HEK293 (cell line): ENCODE data around the gene PTCRA.

Experiments used
- EGR2 ChIP-seq: fragments of 450-650 bp; formaldehyde crosslinking; IDR thresholded peaks from 2 replicates; pipeline ENCODE4 v1.5.1; 2016; ENCODE audit warnings: low read depth, missing biosample characterization, missing genetic modification characterization
- GLI4 ChIP-seq: fragments of 450-650 bp; formaldehyde crosslinking; IDR thresholded peaks from 2 replicates; pipeline ENCODE4 v1.5.1; 2016; ENCODE audit warnings: missing biosample characterization, missing genetic modification characterization
- HOXC10 ChIP-seq: sonication (generic); formaldehyde crosslinking; IDR thresholded peaks from 2 replicates; pipeline ENCODE4 v1.8.1; 2023; ENCODE audit warnings: mild to moderate bottlenecking, missing genetic modification reagents
- HOXD13 ChIP-seq: sonication (generic); formaldehyde crosslinking; IDR thresholded peaks from 2 replicates; pipeline ENCODE4 v1.8.0; 2022; ENCODE audit warnings: missing genetic modification reagents, borderline replicate concordance
- KLF1 ChIP-seq: fragments of 450-650 bp; formaldehyde crosslinking; IDR thresholded peaks from 2 replicates; pipeline ENCODE4 v1.5.1; 2016; ENCODE audit warnings: missing biosample characterization, missing genetic modification characterization
- MYNN ChIP-seq: fragments of 450-650 bp; formaldehyde crosslinking; IDR thresholded peaks from 2 replicates; pipeline ENCODE4 v1.5.1; 2016; ENCODE audit warnings: missing biosample characterization, missing genetic modification characterization, borderline replicate concordance
- MZF1 ChIP-seq: fragments of 450-650 bp; formaldehyde crosslinking; IDR thresholded peaks from 2 replicates; pipeline ENCODE4 v1.5.1; 2017; ENCODE audit warnings: missing biosample characterization, missing genetic modification characterization, borderline replicate concordance
- OSR2 ChIP-seq: fragments of 450-650 bp; formaldehyde crosslinking; IDR thresholded peaks from 2 replicates; pipeline ENCODE4 v1.5.1; 2016; ENCODE audit warnings: missing biosample characterization, missing genetic modification characterization
- OVOL3 ChIP-seq: fragments of 450-650 bp; formaldehyde crosslinking; IDR thresholded peaks from 2 replicates; pipeline ENCODE4 v1.5.1; 2016; ENCODE audit warnings: missing biosample characterization, missing genetic modification characterization
- RBAK ChIP-seq: fragments of 450-650 bp; formaldehyde crosslinking; IDR thresholded peaks from 2 replicates; pipeline ENCODE4 v1.5.1; 2016; ENCODE audit warnings: missing biosample characterization, missing genetic modification characterization
- SCRT1 ChIP-seq: fragments of 450-650 bp; formaldehyde crosslinking; IDR thresholded peaks from 2 replicates; pipeline ENCODE4 v1.5.1; 2016; ENCODE audit warnings: missing biosample characterization, missing genetic modification characterization, borderline replicate concordance
- SETDB1 ChIP-seq: IDR thresholded peaks from one replicate; pipeline ENCODE4 v1.6.1; 2017; ENCODE audit warnings: mild to moderate bottlenecking, low read length, moderate library complexity, mixed read lengths; ENCODE audit not compliant: insufficient read length
- ZBTB1 ChIP-seq: fragments of 450-650 bp; formaldehyde crosslinking; IDR thresholded peaks from 2 replicates; pipeline ENCODE4 v1.5.1; 2016; ENCODE audit warnings: missing biosample characterization, missing genetic modification characterization
- ZFP69B ChIP-seq: fragments of 450-650 bp; formaldehyde crosslinking; IDR thresholded peaks from 2 replicates; pipeline ENCODE4 v1.5.1; 2016; ENCODE audit warnings: missing biosample characterization, missing genetic modification characterization
- ZNF112 ChIP-seq: fragments of 450-650 bp; formaldehyde crosslinking; IDR thresholded peaks from 2 replicates; pipeline ENCODE4 v1.5.0; 2017; ENCODE audit warnings: missing biosample characterization, missing genetic modification characterization
- ZNF140 ChIP-seq: fragments of 450-650 bp; formaldehyde crosslinking; IDR thresholded peaks from 2 replicates; pipeline ENCODE4 v1.5.1; 2016; ENCODE audit warnings: missing biosample characterization, missing genetic modification characterization
- ZNF174 ChIP-seq: fragments of 450-650 bp; formaldehyde crosslinking; IDR thresholded peaks from 2 replicates; pipeline ENCODE4 v1.5.0; 2017; ENCODE audit warnings: missing biosample characterization, mild to moderate bottlenecking, missing genetic modification characterization
- ZNF175 ChIP-seq: fragments of 450-650 bp; formaldehyde crosslinking; IDR thresholded peaks from 2 replicates; pipeline ENCODE4 v1.5.1; 2016; ENCODE audit warnings: missing biosample characterization, missing genetic modification characterization
- ZNF221 ChIP-seq: fragments of 450-650 bp; formaldehyde crosslinking; IDR thresholded peaks from 2 replicates; pipeline ENCODE4 v1.5.1; 2017; ENCODE audit warnings: missing biosample characterization, missing genetic modification characterization, borderline replicate concordance
- ZNF223 ChIP-seq: fragments of 450-650 bp; formaldehyde crosslinking; IDR thresholded peaks from 2 replicates; pipeline ENCODE4 v1.5.1; 2016; ENCODE audit warnings: missing biosample characterization, missing genetic modification characterization
- ZNF610 ChIP-seq: fragments of 450-650 bp; formaldehyde crosslinking; IDR thresholded peaks from 2 replicates; pipeline ENCODE4 v1.5.1; 2016; ENCODE audit warnings: missing biosample characterization, missing genetic modification characterization, borderline replicate concordance
- ZNF626 ChIP-seq: fragments of 450-650 bp; sonication (Bioruptor Pico); formaldehyde crosslinking; IDR thresholded peaks from 2 replicates; pipeline ENCODE4 v1.5.1; 2018; ENCODE audit warnings: missing biosample characterization, missing genetic modification characterization, inconsistent platforms
- ZNF792 ChIP-seq: fragments of 450-650 bp; formaldehyde crosslinking; IDR thresholded peaks from 2 replicates; pipeline ENCODE4 v1.5.1; 2016; ENCODE audit warnings: missing biosample characterization, missing genetic modification characterization
- ZSCAN16 ChIP-seq: fragments of 450-650 bp; formaldehyde crosslinking; IDR thresholded peaks from 2 replicates; pipeline ENCODE4 v1.5.1; 2016; ENCODE audit warnings: missing biosample characterization, missing genetic modification characterization
- TF ChIP-seq, protein P1 (sequence below): fragments of 450-650 bp; formaldehyde crosslinking; IDR thresholded peaks from 2 replicates; pipeline ENCODE4 v1.5.1; 2016; ENCODE audit warnings: missing biosample characterization, missing genetic modification characterization, borderline replicate concordance
- TF ChIP-seq, protein P2 (sequence below): fragments of 450-650 bp; formaldehyde crosslinking; IDR thresholded peaks from 2 replicates; pipeline ENCODE4 v1.5.1; 2016; ENCODE audit warnings: missing biosample characterization, missing genetic modification characterization
- TF ChIP-seq, protein P3 (sequence below): fragments of 450-650 bp; formaldehyde crosslinking; IDR thresholded peaks from 2 replicates; pipeline ENCODE4 v1.5.1; 2016; ENCODE audit warnings: missing biosample characterization, missing genetic modification characterization
- TF ChIP-seq, protein P4 (sequence below): fragments of 450-650 bp; IDR thresholded peaks from 2 replicates; pipeline ENCODE4 v1.5.1; 2018; ENCODE audit warnings: missing biosample characterization, missing genetic modification characterization
- TF ChIP-seq, protein P5 (sequence below): fragments of 450-650 bp; formaldehyde crosslinking; IDR thresholded peaks from 2 replicates; pipeline ENCODE4 v1.5.1; 2017; ENCODE audit warnings: missing biosample characterization, mild to moderate bottlenecking, missing genetic modification characterization, moderate library complexity
- TF ChIP-seq, protein P6 (sequence below): fragments of 450-650 bp; formaldehyde crosslinking; IDR thresholded peaks from 2 replicates; pipeline ENCODE4 v1.5.1; 2016; ENCODE audit warnings: missing biosample characterization, missing genetic modification characterization, low read depth

Gene PTCRA

DNA sequence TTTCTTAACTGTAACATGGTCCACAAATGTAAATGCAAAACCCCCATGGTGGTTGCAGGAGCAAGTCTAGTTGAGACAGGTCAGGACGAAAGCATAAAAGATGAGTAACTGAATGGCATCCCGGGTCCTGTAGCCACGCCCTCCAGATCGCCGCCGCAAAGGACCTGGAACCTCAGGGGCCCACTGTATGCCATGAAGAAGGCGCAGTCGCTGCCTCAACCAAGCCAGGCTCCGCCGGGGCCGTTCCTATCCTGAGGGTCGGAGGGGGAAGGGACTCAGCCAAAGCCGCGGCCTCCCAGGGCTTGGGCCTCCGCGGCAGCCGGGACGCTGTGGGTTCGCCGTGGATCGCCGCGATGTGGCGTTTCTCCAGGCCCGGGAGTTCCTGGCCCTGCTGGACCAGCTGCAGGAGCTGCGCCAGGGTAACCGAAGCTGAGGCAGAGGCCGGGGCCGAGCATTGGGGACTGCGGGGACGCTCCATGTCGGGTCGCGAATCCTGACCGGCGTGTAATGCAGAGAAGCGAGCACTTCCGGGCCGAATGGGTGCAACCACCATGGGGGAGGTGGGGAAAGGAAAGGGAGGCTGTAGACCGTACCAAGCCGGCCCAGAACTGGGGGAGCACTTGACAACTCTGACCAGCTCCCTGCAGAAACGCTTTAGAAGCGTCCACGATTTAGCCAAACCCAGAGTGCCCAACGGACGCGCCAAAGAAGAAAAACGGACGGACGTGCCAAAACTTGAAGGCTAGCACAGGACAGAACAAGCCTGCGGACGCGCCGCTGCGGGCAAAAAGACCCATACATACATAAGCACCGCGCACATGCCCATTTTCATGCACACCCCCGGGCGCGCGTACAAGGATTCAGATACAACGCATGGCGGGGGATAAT is 25.3 kb upstream of the PTCRA start (continued):
- no peak for TF ChIP-seq ZBTB1 (tag by site-specific recombination)
- TF ChIP-seq, protein P1, sequence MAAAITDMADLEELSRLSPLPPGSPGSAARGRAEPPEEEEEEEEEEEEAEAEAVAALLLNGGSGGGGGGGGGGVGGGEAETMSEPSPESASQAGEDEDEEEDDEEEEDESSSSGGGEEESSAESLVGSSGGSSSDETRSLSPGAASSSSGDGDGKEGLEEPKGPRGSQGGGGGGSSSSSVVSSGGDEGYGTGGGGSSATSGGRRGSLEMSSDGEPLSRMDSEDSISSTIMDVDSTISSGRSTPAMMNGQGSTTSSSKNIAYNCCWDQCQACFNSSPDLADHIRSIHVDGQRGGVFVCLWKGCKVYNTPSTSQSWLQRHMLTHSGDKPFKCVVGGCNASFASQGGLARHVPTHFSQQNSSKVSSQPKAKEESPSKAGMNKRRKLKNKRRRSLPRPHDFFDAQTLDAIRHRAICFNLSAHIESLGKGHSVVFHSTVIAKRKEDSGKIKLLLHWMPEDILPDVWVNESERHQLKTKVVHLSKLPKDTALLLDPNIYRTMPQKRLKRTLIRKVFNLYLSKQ (tag by site-specific recombination): no peak
- TF ChIP-seq ZNF610: peak; percentile 91
- TF ChIP-seq ZNF174: no peak
- peak; percentile 97 for TF ChIP-seq ZSCAN16 (tag by site-specific recombination)
- TF ChIP-seq SCRT1: no peak
- peak; percentile 92 for TF ChIP-seq OVOL3 (tag by site-specific recombination)
- TF ChIP-seq, protein P2, sequence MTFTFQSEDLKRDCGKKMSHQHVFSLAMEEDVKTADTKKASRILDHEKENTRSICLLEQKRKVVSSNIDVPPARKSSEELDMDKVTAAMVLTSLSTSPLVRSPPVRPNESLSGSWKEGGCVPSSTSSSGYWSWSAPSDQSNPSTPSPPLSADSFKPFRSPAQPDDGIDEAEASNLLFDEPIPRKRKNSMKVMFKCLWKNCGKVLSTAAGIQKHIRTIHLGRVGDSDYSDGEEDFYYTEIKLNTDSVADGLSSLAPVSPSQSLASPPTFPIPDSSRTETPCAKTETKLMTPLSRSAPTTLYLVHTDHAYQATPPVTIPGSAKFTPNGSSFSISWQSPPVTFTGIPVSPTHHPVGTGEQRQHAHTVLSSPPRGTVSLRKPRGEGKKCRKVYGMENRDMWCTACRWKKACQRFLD (tag by site-specific recombination): no peak
- TF ChIP-seq HOXC10 (CRISPR knock-in tag): peak; percentile 86; the same call in 1 of the 2 replicates
- TF ChIP-seq ZNF175 (tag by site-specific recombination): no peak
- TF ChIP-seq ZNF140 (tag by site-specific recombination): no peak
- TF ChIP-seq OSR2 (tag by site-specific recombination): no peak
- no peak for TF ChIP-seq SETDB1
- TF ChIP-seq GLI4 (tag by site-specific recombination): no peak
- TF ChIP-seq, protein P3, sequence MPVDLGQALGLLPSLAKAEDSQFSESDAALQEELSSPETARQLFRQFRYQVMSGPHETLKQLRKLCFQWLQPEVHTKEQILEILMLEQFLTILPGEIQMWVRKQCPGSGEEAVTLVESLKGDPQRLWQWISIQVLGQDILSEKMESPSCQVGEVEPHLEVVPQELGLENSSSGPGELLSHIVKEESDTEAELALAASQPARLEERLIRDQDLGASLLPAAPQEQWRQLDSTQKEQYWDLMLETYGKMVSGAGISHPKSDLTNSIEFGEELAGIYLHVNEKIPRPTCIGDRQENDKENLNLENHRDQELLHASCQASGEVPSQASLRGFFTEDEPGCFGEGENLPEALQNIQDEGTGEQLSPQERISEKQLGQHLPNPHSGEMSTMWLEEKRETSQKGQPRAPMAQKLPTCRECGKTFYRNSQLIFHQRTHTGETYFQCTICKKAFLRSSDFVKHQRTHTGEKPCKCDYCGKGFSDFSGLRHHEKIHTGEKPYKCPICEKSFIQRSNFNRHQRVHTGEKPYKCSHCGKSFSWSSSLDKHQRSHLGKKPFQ (tag by site-specific recombination): no peak
- TF ChIP-seq, protein P4, sequence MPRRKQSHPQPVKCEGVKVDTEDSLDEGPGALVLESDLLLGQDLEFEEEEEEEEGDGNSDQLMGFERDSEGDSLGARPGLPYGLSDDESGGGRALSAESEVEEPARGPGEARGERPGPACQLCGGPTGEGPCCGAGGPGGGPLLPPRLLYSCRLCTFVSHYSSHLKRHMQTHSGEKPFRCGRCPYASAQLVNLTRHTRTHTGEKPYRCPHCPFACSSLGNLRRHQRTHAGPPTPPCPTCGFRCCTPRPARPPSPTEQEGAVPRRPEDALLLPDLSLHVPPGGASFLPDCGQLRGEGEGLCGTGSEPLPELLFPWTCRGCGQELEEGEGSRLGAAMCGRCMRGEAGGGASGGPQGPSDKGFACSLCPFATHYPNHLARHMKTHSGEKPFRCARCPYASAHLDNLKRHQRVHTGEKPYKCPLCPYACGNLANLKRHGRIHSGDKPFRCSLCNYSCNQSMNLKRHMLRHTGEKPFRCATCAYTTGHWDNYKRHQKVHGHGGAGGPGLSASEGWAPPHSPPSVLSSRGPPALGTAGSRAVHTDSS (tag by site-specific recombination): peak; percentile 33; the same call in 1 of the 2 replicates
- TF ChIP-seq ZNF221: peak; percentile 10; the same call in 1 of the 2 replicates
- TF ChIP-seq ZNF112 (tag by site-specific recombination): no peak
- no peak for TF ChIP-seq ZNF626 (tag by site-specific recombination)
- peak; percentile 97 for TF ChIP-seq MZF1 (tag by site-specific recombination)
- peak; percentile 57; the same call in 1 of the 2 replicates for TF ChIP-seq MYNN (tag by site-specific recombination)
- peak; percentile 98 for TF ChIP-seq ZFP69B
- TF ChIP-seq KLF1 (tag by site-specific recombination): peak; percentile 16; the same call in 1 of the 2 replicates
- TF ChIP-seq, protein P5, sequence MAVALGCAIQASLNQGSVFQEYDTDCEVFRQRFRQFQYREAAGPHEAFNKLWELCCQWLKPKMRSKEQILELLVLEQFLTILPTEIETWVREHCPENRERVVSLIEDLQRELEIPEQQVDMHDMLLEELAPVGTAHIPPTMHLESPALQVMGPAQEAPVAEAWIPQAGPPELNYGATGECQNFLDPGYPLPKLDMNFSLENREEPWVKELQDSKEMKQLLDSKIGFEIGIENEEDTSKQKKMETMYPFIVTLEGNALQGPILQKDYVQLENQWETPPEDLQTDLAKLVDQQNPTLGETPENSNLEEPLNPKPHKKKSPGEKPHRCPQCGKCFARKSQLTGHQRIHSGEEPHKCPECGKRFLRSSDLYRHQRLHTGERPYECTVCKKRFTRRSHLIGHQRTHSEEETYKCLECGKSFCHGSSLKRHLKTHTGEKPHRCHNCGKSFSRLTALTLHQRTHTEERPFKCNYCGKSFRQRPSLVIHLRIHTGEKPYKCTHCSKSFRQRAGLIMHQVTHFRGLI (tag by site-specific recombination): 0 out of 2 replicates have a peak, but pooled peaks have one; percentile 45
- no peak for TF ChIP-seq RBAK (tag by site-specific recombination)
- no peak for TF ChIP-seq EGR2 (tag by site-specific recombination)
- 0 out of 2 replicates have a peak, but pooled peaks have one; percentile 18 for TF ChIP-seq ZNF223
- peak; percentile 95 for TF ChIP-seq ZNF792 (tag by site-specific recombination)
- TF ChIP-seq, protein P6, sequence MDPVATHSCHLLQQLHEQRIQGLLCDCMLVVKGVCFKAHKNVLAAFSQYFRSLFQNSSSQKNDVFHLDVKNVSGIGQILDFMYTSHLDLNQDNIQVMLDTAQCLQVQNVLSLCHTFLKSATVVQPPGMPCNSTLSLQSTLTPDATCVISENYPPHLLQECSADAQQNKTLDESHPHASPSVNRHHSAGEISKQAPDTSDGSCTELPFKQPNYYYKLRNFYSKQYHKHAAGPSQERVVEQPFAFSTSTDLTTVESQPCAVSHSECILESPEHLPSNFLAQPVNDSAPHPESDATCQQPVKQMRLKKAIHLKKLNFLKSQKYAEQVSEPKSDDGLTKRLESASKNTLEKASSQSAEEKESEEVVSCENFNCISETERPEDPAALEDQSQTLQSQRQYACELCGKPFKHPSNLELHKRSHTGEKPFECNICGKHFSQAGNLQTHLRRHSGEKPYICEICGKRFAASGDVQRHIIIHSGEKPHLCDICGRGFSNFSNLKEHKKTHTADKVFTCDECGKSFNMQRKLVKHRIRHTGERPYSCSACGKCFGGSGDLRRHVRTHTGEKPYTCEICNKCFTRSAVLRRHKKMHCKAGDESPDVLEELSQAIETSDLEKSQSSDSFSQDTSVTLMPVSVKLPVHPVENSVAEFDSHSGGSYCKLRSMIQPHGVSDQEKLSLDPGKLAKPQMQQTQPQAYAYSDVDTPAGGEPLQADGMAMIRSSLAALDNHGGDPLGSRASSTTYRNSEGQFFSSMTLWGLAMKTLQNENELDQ (tag by site-specific recombination): no peak
- no peak for TF ChIP-seq HOXD13 (CRISPR knock-in tag)
